Activated T-helper 2 cell treated with anti-CD3 and anti-CD28 coated beads, Interferon-gamma antibody, Interleukin-2, Interleukin-4, amounts not matched to agents 10 μg/mL and 5 μg/mL and 100 μg/mL, durations not matched to agents 14 hours and 24 hours and 36 hours (primary cell): ENCODE measurements around the gene BHLHA15. TPM values are rescaled to one million over a fixed set of nuclear protein-coding genes. Genes with fewer than 3 reads are reported as not detected.

Source experiments
- DNase-seq: peaks from one replicate; pipeline ENCODE4 v3.0.0; 2021; ENCODE audit warnings: low spot score
- H3K27ac Mint-ChIP-seq: one replicate; pipeline ENCODE4 v1.8.0; 2021; ENCODE audit warnings: mixed read lengths
- H3K27me3 Mint-ChIP-seq: one replicate; pipeline ENCODE4 v1.8.0; 2021; ENCODE audit warnings: low read depth, mixed read lengths
- H3K36me3 Mint-ChIP-seq: one replicate; pipeline ENCODE4 v1.8.0; 2021; ENCODE audit warnings: low read depth, mixed read lengths
- H3K4me1 Mint-ChIP-seq: one replicate; pipeline ENCODE4 v1.8.0; 2021; ENCODE audit warnings: low read depth, mixed read lengths
- H3K4me3 Mint-ChIP-seq: one replicate; pipeline ENCODE4 v1.8.0; 2021; ENCODE audit warnings: low read depth, mild to moderate bottlenecking, moderate library complexity, mixed read lengths
- H3K9me3 Mint-ChIP-seq: one replicate; pipeline ENCODE4 v1.8.0; 2021; ENCODE audit warnings: mixed read lengths
- intact Hi-C: fragments of 100-400 bp; cut with micrococcal nuclease; formaldehyde crosslinking; loops from one replicate; pipeline ENCODE4 v1.15.1; 2023
- total RNA-seq: library from RNA; stranded (reverse); gene quantifications from 2 replicates; pipeline ENCODE4 v1.2.3, GENCODE V29; 2022

The BHLHA15 gene
- total RNA-seq, 1 donor from 2014 or later, result 0.80 TPM

- Mint-ChIP-seq H3K4me1 (no peaks in the 10 kb centered on the region), H3K36me3 (peaks cover 15% of the 10 kb centered on the region), H3K9me3 (no peaks in the 10 kb centered on the region), H3K27ac (no peak overlapping the region), H3K27me3 (no peaks in the 10 kb centered on the region), H3K4me3 (no peak overlapping the region)
- DNase-seq, result no peak
- intact Hi-C loops, result no loop called here
Measured at GRCh38 chr7:98229991-98230745, 18.9 kb downstream of the BHLHA15 start.

GRCh38 chr7:98230746-98231471 lies 19.7 kb downstream of the BHLHA15 start:
- Mint-ChIP-seq H3K36me3 (peaks cover 15% of the 10 kb centered on the region), H3K4me3 (no peak overlapping the region), H3K27me3 (no peaks in the 10 kb centered on the region), H3K27ac (no peak overlapping the region), H3K4me1 (no peaks in the 10 kb centered on the region), H3K9me3 (no peaks in the 10 kb centered on the region)
- intact Hi-C loops, result no loop called here
- DNase-seq, result no peak

DNA sequence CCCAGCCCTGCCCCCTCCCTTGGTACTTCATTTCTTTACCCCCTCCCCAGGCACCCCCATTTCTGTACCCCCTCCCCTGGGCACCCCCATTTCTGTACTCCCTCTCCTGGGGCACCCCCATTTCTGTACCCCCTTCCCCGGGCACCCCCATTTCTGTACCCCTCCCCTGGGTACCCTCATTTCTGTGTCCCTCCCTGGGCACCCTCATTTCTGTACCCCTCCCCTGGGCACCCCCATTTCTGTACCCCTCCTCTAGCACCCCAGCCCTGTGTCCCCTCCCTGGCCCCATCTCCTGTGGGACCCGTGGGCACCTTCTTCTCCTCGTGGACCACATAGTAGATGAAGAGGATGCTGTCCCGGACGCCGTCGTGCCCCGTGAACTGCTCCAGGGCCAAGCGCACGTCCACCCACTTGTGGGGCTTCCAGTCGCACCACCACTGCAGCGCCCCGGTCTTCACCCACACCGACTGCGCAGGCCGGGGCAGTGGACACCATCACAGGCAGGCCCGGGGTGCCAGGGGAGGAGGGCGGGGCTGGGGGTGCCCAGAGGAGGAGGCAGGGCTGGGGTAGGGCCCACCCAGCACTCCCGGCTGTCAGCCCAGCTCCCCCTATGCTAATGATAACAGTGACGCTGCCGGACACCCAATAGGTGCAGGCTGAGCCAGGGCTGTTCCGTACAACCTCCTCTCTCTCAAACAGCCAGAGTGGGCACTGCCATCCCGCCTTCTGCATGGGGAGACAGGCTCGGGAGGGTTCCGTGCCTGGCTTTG lies 20.4 kb downstream of the BHLHA15 start:
- no peak for DNase-seq
- H3K27me3 Mint-ChIP-seq, result no peaks in the 10 kb centered on the region
- H3K9me3 Mint-ChIP-seq, result no peaks in the 10 kb centered on the region
- no peaks in the 10 kb centered on the region for H3K4me1 Mint-ChIP-seq
- intact Hi-C loops, result no loop called here
- no peak overlapping the region for H3K27ac Mint-ChIP-seq
- no peak overlapping the region for H3K4me3 Mint-ChIP-seq
- H3K36me3 Mint-ChIP-seq, result peaks cover 15% of the 10 kb centered on the region

- peaks cover 15% of the 10 kb centered on the region for H3K36me3 Mint-ChIP-seq
- intact Hi-C loops, result no loop called here
- no peak for DNase-seq
Measured at GRCh38 chr7:98232263-98232585, 21.0 kb downstream of the BHLHA15 start.

DNA sequence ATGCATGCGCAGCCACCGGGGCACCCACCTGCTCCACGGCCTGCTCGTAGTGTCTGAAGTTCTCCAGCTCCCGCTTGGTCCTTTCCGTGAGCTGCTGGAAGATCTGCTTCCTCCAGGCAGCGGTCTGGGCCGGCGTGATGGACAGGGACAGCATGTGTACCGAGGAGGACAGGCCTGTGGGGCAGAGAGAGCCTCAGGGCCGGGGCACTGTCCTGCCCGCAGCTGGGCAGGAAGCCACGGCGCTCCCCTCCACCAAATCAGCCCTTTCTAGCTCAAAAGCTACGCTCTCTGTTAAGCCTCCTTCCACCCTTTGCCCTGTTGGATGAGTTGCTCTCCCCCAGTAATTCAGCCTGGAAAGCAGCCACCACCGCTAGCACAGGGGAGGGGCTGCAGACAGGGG lies 21.6 kb downstream of the BHLHA15 start:
- no peak for DNase-seq
- H3K36me3 Mint-ChIP-seq, result peaks cover 13% of the 10 kb centered on the region
- H3K27me3 Mint-ChIP-seq, result no peaks in the 10 kb centered on the region
- no peaks in the 10 kb centered on the region for H3K9me3 Mint-ChIP-seq
- H3K4me3 Mint-ChIP-seq, result no peak overlapping the region
- intact Hi-C loops, result no loop called here
- H3K4me1 Mint-ChIP-seq, result no peaks in the 10 kb centered on the region
- H3K27ac Mint-ChIP-seq, result no peak overlapping the region

More at GRCh38 chr7:98232263-98232585, 21.0 kb downstream of the BHLHA15 start:
- H3K27me3 Mint-ChIP-seq, result no peaks in the 10 kb centered on the region
- no peak overlapping the region for H3K27ac Mint-ChIP-seq
- no peak overlapping the region for H3K4me3 Mint-ChIP-seq
- H3K9me3 Mint-ChIP-seq, result no peaks in the 10 kb centered on the region
- no peaks in the 10 kb centered on the region for H3K4me1 Mint-ChIP-seq

GRCh38 chr7:98233219-98234070 lies 22.2 kb downstream of the BHLHA15 start:
- no peaks in the 10 kb centered on the region for H3K9me3 Mint-ChIP-seq
- no peak overlapping the region for H3K27ac Mint-ChIP-seq
- intact Hi-C loops, result no loop called here
- no peak overlapping the region for H3K4me3 Mint-ChIP-seq
- H3K4me1 Mint-ChIP-seq, result no peaks in the 10 kb centered on the region
- H3K27me3 Mint-ChIP-seq, result no peaks in the 10 kb centered on the region
- peaks cover 9% of the 10 kb centered on the region for H3K36me3 Mint-ChIP-seq
- DNase-seq, result no peak

GRCh38 chr7:98234429-98235147 lies 23.3 kb downstream of the BHLHA15 start:
- Mint-ChIP-seq H3K9me3 (no peaks in the 10 kb centered on the region), H3K27ac (no peak overlapping the region), H3K4me3 (no peak overlapping the region), H3K27me3 (no peaks in the 10 kb centered on the region), H3K4me1 (no peaks in the 10 kb centered on the region), H3K36me3 (peaks cover 13% of the 10 kb centered on the region)
- intact Hi-C loops, result no loop called here
- DNase-seq, result no peak

GRCh38 chr7:98235901-98236300 lies 24.7 kb downstream of the BHLHA15 start:
- Mint-ChIP-seq H3K9me3 (no peaks in the 10 kb centered on the region), H3K27me3 (no peaks in the 10 kb centered on the region), H3K4me3 (no peak overlapping the region), H3K36me3 (peaks cover 14% of the 10 kb centered on the region), H3K4me1 (no peaks in the 10 kb centered on the region), H3K27ac (no peak overlapping the region)
- DNase-seq, result no peak
- intact Hi-C loops, result no loop called here

- Mint-ChIP-seq H3K4me3 (no peak overlapping the region), H3K27me3 (no peaks in the 10 kb centered on the region), H3K4me1 (no peaks in the 10 kb centered on the region), H3K36me3 (peaks cover 20% of the 10 kb centered on the region), H3K27ac (no peak overlapping the region), H3K9me3 (no peaks in the 10 kb centered on the region)
- intact Hi-C loops, result no loop called here
- DNase-seq, result no peak
Measured at GRCh38 chr7:98236355-98237185, 25.3 kb downstream of the BHLHA15 start.

- no peak for DNase-seq
- no peaks in the 10 kb centered on the region for H3K4me1 Mint-ChIP-seq
- H3K27me3 Mint-ChIP-seq, result no peaks in the 10 kb centered on the region
- H3K9me3 Mint-ChIP-seq, result no peaks in the 10 kb centered on the region
- no peak overlapping the region for H3K27ac Mint-ChIP-seq
- no peak overlapping the region for H3K4me3 Mint-ChIP-seq
- intact Hi-C loops, result no loop called here
- peaks cover 24% of the 10 kb centered on the region for H3K36me3 Mint-ChIP-seq
Measured at GRCh38 chr7:98238076-98238475, 26.8 kb downstream of the BHLHA15 start.

DNA sequence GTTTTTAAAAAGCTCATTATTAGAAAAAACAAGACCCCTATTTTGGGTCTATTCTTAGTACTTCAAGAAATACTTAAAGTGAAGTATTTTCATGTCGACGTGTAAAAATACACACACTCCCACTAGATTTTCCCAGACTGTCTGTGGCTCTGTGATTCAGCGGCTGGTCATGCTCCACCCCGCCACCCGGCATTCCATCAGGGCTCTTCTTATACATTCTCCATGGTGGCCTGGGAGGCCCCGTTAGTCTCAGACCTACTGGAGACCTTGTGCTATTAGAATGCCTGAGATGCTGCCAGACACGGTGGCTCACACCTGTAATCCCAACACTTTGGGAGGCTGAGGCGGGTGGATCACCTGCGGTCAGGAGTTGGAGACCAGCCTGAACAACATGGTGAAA lies 27.7 kb downstream of the BHLHA15 start:
- Mint-ChIP-seq H3K36me3 (peaks cover 20% of the 10 kb centered on the region), H3K27ac (no peak overlapping the region)
- intact Hi-C loops, result no loop called here

More for the DNA sequence above, 27.7 kb downstream of the BHLHA15 start:
- no peak for DNase-seq
- Mint-ChIP-seq H3K27me3 (no peaks in the 10 kb centered on the region), H3K4me3 (no peak overlapping the region), H3K9me3 (no peaks in the 10 kb centered on the region), H3K4me1 (no peaks in the 10 kb centered on the region)
